Frontal cortex (tissue), 4 donors: ENCODE results near the gene FNDC1. TPM values are rescaled to one million over a fixed set of nuclear protein-coding genes. Genes with fewer than 3 reads are reported as not detected.

Source experiments
- DNase-seq, 2 donors: peaks; one replicate each; pipeline ENCODE4 v3.0.0; 2012; ENCODE audit warnings: low spot score in 2 of 2
- FAIRE-seq: peaks from 2 replicates; lab custom pipeline; 2012; peaks lifted over from hg19 to GRCh38; lab: Jason Lieb, UNC
- total RNA-seq: library from RNA; depleted of rRNA; stranded (reverse); fragments of >200 nt; gene quantifications from one replicate; pipeline ENCODE4 v1.2.3, GENCODE V29; 2014
- donor health status: control.
- donor health status: control.
- donor health status: control.

FNDC1 gene
- total RNA-seq, 1 donor from 2014 or later = 1.2 TPM

GRCh38 chr6:159302594-159302992 lies 133.4 kb downstream of the FNDC1 start:
- FAIRE-seq (no peak), DNase-seq (no peak)

DNA sequence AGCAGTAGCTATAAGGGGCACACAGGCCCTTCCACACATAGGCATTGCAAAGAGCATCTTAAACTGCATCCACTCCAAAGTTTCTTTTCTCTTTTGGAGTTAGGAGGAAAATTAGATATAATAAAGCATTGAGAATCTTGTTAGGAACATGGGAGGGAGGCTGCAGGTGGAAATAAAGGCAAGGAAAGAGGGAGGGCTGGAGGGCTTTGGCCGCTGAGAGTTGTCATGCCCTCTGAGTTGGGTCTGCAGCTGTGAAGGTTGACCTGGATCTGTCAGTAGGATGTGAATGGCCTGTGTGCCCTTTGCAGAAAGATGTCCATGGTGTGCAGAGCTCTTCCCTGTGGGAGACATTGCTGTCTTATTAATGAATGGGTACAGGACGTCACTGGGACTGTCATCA lies 134.0 kb downstream of the FNDC1 start:
- FAIRE-seq = no peak
- no peak for DNase-seq

- DNase-seq (no peak), FAIRE-seq (no peak)
These were observed 134.6 kb downstream of the FNDC1 start for GRCh38 chr6:159303784-159304183.

- FAIRE-seq (no peak), DNase-seq (no peak)
These were observed 135.4 kb downstream of the FNDC1 start for GRCh38 chr6:159304641-159305040.

DNA sequence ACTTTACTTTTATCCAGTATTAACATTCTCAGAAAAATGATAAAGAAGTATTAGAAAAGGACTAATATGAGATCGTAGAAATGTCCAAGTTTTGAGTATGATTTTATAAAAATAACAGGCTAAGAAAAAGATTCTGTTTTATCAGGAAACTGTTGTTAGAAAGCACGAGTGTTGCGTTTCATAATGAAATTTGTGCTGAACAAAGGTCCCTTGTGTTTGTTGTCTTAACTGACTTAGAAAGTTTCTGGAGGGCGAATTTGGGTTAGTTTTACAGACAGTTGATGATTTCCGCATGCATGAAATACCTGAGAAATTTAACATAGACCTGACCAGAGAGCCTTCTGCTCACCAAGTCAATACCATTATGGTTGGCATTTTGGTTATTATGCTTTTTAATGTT lies 136.0 kb downstream of the FNDC1 start:
- FAIRE-seq = no peak
- no peak for DNase-seq

- FAIRE-seq = no peak
- no peak for DNase-seq
These were observed 136.8 kb downstream of the FNDC1 start for GRCh38 chr6:159305804-159306537.

DNA sequence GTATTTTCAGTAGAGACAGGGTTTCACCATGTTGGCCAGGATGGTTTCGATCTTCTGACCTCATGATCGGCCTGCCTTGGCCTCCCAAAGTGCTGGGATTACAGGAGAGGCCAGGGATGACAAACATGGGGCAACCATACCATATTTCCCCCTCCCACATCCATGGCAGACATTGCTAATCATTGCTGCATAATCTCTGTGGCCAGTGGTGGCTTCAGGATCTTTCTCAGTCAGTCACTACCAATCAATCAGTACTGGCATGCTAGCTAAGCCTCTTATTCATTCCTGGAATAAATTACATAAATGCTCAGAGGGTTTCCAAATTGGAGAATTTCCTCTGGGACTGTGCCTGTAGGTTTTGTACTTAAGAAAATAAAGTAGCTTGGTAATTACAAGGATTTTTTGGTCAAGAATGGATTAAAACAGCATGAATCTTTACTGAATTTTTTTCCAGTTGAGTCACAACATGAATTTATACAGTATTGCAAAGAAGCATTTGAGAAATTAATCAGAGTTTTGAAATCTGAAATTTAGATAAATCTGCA lies 138.1 kb downstream of the FNDC1 start:
- DNase-seq (no peak), FAIRE-seq (no peak)

DNA sequence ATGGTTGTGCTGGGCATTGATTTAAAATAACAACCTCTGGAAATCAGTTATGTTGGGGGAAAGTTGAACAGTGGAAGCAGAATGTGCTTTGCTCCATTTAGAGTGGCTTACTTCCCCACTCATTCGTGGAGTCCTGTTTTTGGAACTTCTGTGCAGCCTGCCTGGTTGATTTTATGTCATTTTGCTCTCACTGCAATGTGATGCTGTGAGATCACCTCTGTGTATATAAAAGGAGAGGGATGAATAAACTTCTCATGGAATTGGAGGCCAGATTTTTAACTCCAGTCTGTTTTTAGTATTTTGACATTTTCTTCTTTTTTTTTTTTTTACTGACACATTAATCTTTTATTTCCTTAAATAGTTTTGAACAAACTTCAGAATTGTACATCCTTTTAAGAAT lies 139.0 kb downstream of the FNDC1 start:
- FAIRE-seq (no peak), DNase-seq (no peak)

DNA sequence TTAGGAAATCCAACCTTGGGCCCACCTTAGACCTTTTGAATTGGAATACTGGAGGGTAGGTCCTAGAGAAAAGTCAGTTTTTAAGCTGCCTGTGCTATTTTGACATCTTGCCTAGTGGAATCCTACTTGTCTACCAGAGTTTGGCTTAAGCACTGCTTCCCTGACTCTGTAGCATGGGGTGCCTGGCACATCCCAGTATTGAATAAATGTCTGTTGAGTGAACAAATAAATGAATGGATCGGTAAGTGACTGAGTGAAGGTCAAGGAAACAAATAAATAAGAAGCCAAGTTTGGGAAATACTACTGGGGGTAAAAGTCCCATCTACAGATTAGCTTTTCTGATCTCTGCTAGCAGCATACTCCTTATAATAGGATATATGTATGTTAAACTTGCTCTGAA lies 140.5 kb downstream of the FNDC1 start:
- FAIRE-seq = no peak
- DNase-seq = no peak

DNA sequence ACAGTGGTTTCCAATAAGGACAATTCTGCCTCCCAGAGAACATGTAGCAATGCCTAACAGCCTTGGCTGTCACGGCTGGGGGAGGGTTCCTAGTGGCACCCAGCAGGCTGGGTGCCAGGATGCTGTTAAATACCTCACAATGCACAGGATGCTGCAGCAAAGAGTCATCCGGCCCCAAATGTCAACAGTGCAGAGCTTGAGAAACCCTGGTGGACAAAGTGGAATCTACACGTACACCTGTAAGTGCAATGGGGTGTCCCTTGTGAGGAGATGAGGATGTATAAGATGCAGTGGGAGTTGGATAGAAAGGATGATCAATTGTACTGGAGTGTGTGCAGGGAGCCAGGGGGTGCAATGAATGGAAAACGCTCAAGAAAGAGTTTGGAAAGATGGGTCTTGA lies 142.4 kb downstream of the FNDC1 start:
- DNase-seq (no peak), FAIRE-seq (no peak)

DNA sequence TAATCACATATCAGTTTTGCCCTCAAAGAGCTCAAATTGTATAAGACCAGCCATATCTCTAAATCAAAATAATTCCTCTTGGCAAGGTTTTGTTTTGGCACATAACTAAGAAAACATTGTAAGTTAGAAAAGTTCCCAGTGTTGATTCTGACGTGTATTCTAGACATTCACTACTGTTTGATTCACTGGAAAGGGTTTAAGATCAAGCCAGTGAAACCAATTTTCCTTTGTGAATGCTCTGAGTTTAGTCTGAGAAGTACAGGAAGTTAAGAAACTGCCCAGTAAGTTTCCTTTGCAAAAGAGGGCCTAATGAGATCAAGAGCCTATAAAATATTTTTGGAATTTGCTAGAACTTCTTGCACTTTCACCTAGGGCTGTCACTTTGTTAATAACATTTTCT lies 143.0 kb downstream of the FNDC1 start:
- FAIRE-seq = no peak
- DNase-seq = no peak

GRCh38 chr6:159313018-159313417 lies 143.8 kb downstream of the FNDC1 start:
- no peak for FAIRE-seq

DNA sequence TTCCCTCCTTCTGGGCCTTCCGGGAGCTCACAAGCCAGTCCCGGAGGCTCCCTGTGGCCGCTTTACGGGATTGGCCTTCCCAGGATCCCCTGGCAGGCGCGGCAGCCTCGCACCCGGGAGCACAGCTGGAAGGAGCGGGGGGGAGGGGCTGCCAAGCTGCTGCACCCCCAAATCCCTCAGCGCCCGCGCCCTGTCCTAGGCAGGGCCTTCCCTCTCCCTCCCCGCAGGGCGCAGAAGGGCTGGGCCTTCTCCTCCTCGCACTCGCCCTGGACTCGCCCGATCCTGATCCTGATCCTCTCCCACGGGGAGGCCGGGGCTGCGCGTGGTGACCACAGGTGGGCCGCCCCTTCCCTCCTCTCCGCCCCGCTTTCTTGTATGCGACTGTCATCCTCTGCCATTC lies 146.4 kb downstream of the FNDC1 start:
- FAIRE-seq = no peak
- DNase-seq = no peak

More at GRCh38 chr6:159313018-159313417, 143.8 kb downstream of the FNDC1 start:
- DNase-seq = no peak

- DNase-seq (no peak), FAIRE-seq (no peak)
These were observed 148.2 kb downstream of the FNDC1 start for GRCh38 chr6:159317430-159317829.

DNA sequence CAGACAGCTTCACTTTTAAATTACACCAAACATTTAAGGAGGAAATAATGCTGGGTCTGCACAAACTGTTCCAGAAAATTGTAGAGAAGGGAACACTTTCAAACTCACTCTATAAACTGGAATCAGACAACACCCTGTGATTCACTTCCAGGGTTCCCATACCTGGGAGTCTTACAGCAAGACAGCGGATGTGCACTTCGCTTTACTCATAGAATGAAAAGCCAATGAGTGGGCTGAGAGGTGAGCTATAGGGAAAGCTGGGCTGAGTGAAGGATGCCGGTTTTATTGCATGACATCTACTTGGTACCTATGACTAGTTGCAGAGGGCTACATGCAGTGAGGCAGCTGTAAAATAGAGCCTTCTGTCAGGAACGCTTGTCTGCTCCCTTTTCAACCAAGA lies 152.1 kb downstream of the FNDC1 start:
- no peak for FAIRE-seq

More for the DNA sequence above, 152.1 kb downstream of the FNDC1 start:
- DNase-seq = no peak

Other genes with a start within 250 kb of the FNDC1 start
- 6.9 TPM for gene RSPH3, start 169.2 kb upstream of the FNDC1 start, total RNA-seq
- 0.82 TPM for gene TAGAP, start 124.4 kb upstream of the FNDC1 start, total RNA-seq